Trophoblast cell (in vitro differentiated cells and primary cell): Measurements from ENCODE around the gene SEMA7A.
"Not testable (repeated sequence)": the region's sequence is repeated elsewhere in the genome, so short reads cannot be mapped to it uniquely, and the experiment has no call there.

Experiments used
- DNase-seq, 2 donors: peaks; one replicate each; pipeline ENCODE4 v3.0.0-alpha.2; 2016
- H2AFZ ChIP-seq: 2 replicates; pipeline ENCODE4 v1.6.1; 2013; ENCODE audit warnings: low read length, moderate library complexity, mild to moderate bottlenecking; ENCODE audit not compliant: insufficient read depth, poor library complexity
- H2AK5ac ChIP-seq: 2 replicates; pipeline ENCODE4 v1.6.1; 2013; ENCODE audit warnings: mild to moderate bottlenecking, low read length
- H2BK120ac ChIP-seq: 2 replicates; pipeline ENCODE4 v1.6.1; 2013; ENCODE audit warnings: low read length, mild to moderate bottlenecking, moderate library complexity; ENCODE audit not compliant: insufficient read depth, poor library complexity
- H2BK12ac ChIP-seq: 2 replicates; pipeline ENCODE4 v1.6.1; 2013; ENCODE audit warnings: mild to moderate bottlenecking, low read length, moderate library complexity
- H2BK5ac ChIP-seq: 2 replicates; pipeline ENCODE4 v1.6.1; 2013; ENCODE audit warnings: low read length, low read depth, moderate library complexity, mild to moderate bottlenecking; ENCODE audit not compliant: poor library complexity
- H3K14ac ChIP-seq: 2 replicates; pipeline ENCODE4 v1.6.1; 2013; ENCODE audit warnings: mild to moderate bottlenecking, low read length
- H3K18ac ChIP-seq: 2 replicates; pipeline ENCODE4 v1.6.1; 2013; ENCODE audit warnings: mild to moderate bottlenecking, low read length
- H3K23ac ChIP-seq: 2 replicates; pipeline ENCODE4 v1.6.1; 2013; ENCODE audit warnings: low read length
- H3K27ac ChIP-seq: 2 replicates; pipeline ENCODE4 v1.5.1; 2013; ENCODE audit warnings: low read depth, mild to moderate bottlenecking, inconsistent platforms, low read length, moderate library complexity
- H3K27me3 ChIP-seq: 2 replicates; pipeline ENCODE4 v1.6.1; 2013; ENCODE audit warnings: inconsistent platforms, mild to moderate bottlenecking, low read length, moderate library complexity; ENCODE audit not compliant: insufficient read depth
- H3K36me3 ChIP-seq, 2 experiments: 1 replicate in 1 of 2; 2 replicates in 1 of 2; pipeline ENCODE4 v1.6.1; 2013; ENCODE audit warnings: low read length in 2 of 2, mild to moderate bottlenecking in 2 of 2, moderate library complexity in 1 of 2; ENCODE audit not compliant: insufficient read depth in 2 of 2, control insufficient read depth in 1 of 2
- H3K4ac ChIP-seq: 2 replicates; pipeline ENCODE4 v1.6.1; 2013; ENCODE audit warnings: low read depth, mild to moderate bottlenecking, low read length, moderate library complexity
- H3K4me1 ChIP-seq, 2 experiments: 1 replicate in 1 of 2; 2 replicates in 1 of 2; pipeline ENCODE4 v1.6.1; 2013; ENCODE audit warnings: low read length in 2 of 2, mild to moderate bottlenecking in 2 of 2, moderate library complexity in 1 of 2; ENCODE audit not compliant: insufficient read depth in 2 of 2, control insufficient read depth in 1 of 2
- H3K4me2 ChIP-seq: 2 replicates; pipeline ENCODE4 v1.6.1; 2013; ENCODE audit warnings: inconsistent platforms, mild to moderate bottlenecking, low read length, moderate library complexity
- H3K4me3 ChIP-seq: 2 replicates; pipeline ENCODE4 v1.5.1; 2013; ENCODE audit warnings: mild to moderate bottlenecking, low read depth, low read length, inconsistent platforms
- H3K79me1 ChIP-seq: one replicate; pipeline ENCODE4 v1.6.1; 2013; ENCODE audit warnings: low read length
- H3K79me2 ChIP-seq: 2 replicates; pipeline ENCODE4 v1.6.1; 2013; ENCODE audit warnings: low read length, mild to moderate bottlenecking; ENCODE audit not compliant: control insufficient read depth, insufficient read depth, poor library complexity
- H3K9ac ChIP-seq: 2 replicates; pipeline ENCODE4 v1.6.1; 2013; ENCODE audit warnings: mild to moderate bottlenecking, low read length
- H3K9me3 ChIP-seq: 2 replicates; pipeline ENCODE4 v1.6.1; 2013; ENCODE audit warnings: low read depth, mild to moderate bottlenecking, control low read depth, inconsistent platforms, low read length; ENCODE audit not compliant: insufficient read depth
- H4K12ac ChIP-seq: 2 replicates; pipeline ENCODE4 v1.6.1; 2013; ENCODE audit warnings: low read depth, mild to moderate bottlenecking, low read length, moderate library complexity
- H4K8ac ChIP-seq: 2 replicates; pipeline ENCODE4 v1.6.1; 2013; ENCODE audit warnings: low read depth, mild to moderate bottlenecking, low read length, moderate library complexity
- H4K91ac ChIP-seq: one replicate; pipeline ENCODE4 v1.6.1; 2013; ENCODE audit warnings: low read depth, mild to moderate bottlenecking, low read length, moderate library complexity
- WGBS: extraction: QIAGEN DNeasy Blood & Tissue Kit; methylation state at CpG from one replicate; pipeline ENCODE4 v1.1.7; 2013; ENCODE audit warnings: missing lambda C conversion rate; ENCODE audit not compliant: insufficient read length, insufficient coverage; ENCODE audit errors: extremely low coverage; 5-methylcytosine and 5-hydroxymethylcytosine counted together

The SEMA7A gene

DNA sequence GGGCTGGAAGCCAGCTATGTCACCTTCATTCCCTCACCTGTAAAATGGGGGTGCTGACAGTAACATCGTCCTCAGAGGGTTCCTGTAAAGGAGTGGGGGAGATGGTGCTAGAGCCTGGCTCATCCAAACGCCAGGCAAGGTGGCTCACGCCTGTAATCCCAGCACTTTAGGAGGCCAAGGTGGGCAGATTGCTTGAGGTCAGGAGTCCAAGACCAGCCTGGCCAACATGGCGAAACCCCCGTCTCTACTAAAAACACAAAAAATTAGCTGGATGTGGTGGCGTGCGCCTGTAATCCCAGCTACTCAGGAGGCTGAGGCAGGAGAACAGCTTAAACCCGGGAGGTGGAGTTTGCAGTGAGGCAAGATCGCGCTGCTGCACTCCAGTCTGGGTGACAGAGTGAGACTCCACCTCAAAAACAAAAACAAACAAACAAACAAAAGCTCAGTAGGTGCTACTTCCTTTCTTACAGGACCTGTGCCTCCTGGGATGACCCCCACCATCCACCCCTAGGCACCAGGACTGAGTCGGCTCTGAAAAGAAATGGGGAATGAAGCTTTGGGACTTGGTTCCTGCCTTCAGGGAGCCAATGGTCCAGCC, 43.6 kb downstream of the SEMA7A start:
- Histone ChIP-seq H3K79me1 (peaks cover 53% of the 10 kb centered on the region), H4K8ac (peak overlapping the region; percentile 35), H3K18ac (peak overlapping the region; percentile 11), H3K4ac (peak overlapping the region; percentile 25), H2BK120ac (peak overlapping the region; percentile 89), H2AK5ac (peak overlapping the region; percentile 7), H3K14ac (peak overlapping the region; percentile 60), H4K12ac (peak overlapping the region; percentile 21), H2BK12ac (peak overlapping the region; percentile 30), H3K4me1 (peaks cover 53 to 57% of the 10 kb centered on the region in 2 experiments), H2BK5ac (peak overlapping the region; percentile 69), H3K79me2 (peaks cover 12% of the 10 kb centered on the region), H3K27ac (peak overlapping the region; percentile 89), H4K91ac (peak overlapping the region; percentile 91)
- H3K9ac ChIP-seq, H3K4me3 ChIP-seq, H3K9me3 ChIP-seq, H3K27me3 ChIP-seq, H3K36me3 ChIP-seq, H2AFZ ChIP-seq, H3K4me2 ChIP-seq, H3K23ac ChIP-seq: not testable (repeated sequence)
- peak in 1 of 2 donors; percentile 63 for DNase-seq
- WGBS: no CpG with 5 or more reads among the region's 11 CpGs

GRCh38 chr15:74389241-74390048, 44.3 kb downstream of the SEMA7A start:
- no CpG with 5 or more reads among the region's 20 CpGs for WGBS
- peak overlapping the region; percentile 60 for H3K14ac ChIP-seq
- no peaks in the 10 kb centered on the region for H3K27me3 ChIP-seq
- peak overlapping the region; percentile 91 for H4K91ac ChIP-seq
- H3K79me1 ChIP-seq: peaks cover 57% of the 10 kb centered on the region
- H3K4me2 ChIP-seq: no peak overlapping the region
- H2BK120ac ChIP-seq: peak overlapping the region; percentile 89
- H3K36me3 ChIP-seq: no peaks in the 10 kb centered on the region
- peak overlapping the region; percentile 35 for H4K8ac ChIP-seq
- H2AFZ ChIP-seq: no peak overlapping the region
- peaks cover 2% of the 10 kb centered on the region for H3K9me3 ChIP-seq
- H3K18ac ChIP-seq: peak overlapping the region; percentile 11
- H3K4ac ChIP-seq: peak overlapping the region; percentile 25
- peak overlapping the region; percentile 89 for H3K27ac ChIP-seq
- DNase-seq: peak; percentile 98 to 99
- H4K12ac ChIP-seq: peak overlapping the region; percentile 21
- peak overlapping the region; percentile 7 for H2AK5ac ChIP-seq
- no peak overlapping the region for H3K23ac ChIP-seq
- no peak overlapping the region for H3K9ac ChIP-seq
- peak overlapping the region; percentile 90 for H2BK5ac ChIP-seq
- peak overlapping the region; percentile 28 for H2BK12ac ChIP-seq
- no peak overlapping the region for H3K4me3 ChIP-seq
- peaks cover 12% of the 10 kb centered on the region for H3K79me2 ChIP-seq
- H3K4me1 ChIP-seq: peaks cover 57 to 64% of the 10 kb centered on the region in 2 experiments

- Histone ChIP-seq H4K91ac (peak overlapping the region; percentile 98), H2AK5ac (peak overlapping the region; percentile 93), H3K4me2 (no peak overlapping the region), H4K12ac (peak overlapping the region; percentile 40), H3K79me1 (peaks cover 64% of the 10 kb centered on the region), H3K14ac (peak overlapping the region; percentile 89), H3K27ac (peak overlapping the region; percentile 88), H3K4ac (peak overlapping the region; percentile 77), H2BK120ac (peak overlapping the region; percentile 98), H3K4me1 (peaks cover 66 to 73% of the 10 kb centered on the region in 2 experiments), H3K23ac (no peak overlapping the region), H2BK5ac (peak overlapping the region; percentile 90), H3K9me3 (peaks cover 2% of the 10 kb centered on the region), H2BK12ac (peak overlapping the region; percentile 97), H3K4me3 (no peak overlapping the region), H2AFZ (no peak overlapping the region), H3K9ac (no peak overlapping the region), H3K79me2 (peaks cover 15% of the 10 kb centered on the region), H3K18ac (peak overlapping the region; percentile 89), H4K8ac (peak overlapping the region; percentile 67), H3K27me3 (no peaks in the 10 kb centered on the region), H3K36me3 (no peaks in the 10 kb centered on the region)
- WGBS: no CpG with 5 or more reads among the region's 10 CpGs
- DNase-seq: no peak
These were observed 45.3 kb downstream of the SEMA7A start for GRCh38 chr15:74388363-74388951.

DNA sequence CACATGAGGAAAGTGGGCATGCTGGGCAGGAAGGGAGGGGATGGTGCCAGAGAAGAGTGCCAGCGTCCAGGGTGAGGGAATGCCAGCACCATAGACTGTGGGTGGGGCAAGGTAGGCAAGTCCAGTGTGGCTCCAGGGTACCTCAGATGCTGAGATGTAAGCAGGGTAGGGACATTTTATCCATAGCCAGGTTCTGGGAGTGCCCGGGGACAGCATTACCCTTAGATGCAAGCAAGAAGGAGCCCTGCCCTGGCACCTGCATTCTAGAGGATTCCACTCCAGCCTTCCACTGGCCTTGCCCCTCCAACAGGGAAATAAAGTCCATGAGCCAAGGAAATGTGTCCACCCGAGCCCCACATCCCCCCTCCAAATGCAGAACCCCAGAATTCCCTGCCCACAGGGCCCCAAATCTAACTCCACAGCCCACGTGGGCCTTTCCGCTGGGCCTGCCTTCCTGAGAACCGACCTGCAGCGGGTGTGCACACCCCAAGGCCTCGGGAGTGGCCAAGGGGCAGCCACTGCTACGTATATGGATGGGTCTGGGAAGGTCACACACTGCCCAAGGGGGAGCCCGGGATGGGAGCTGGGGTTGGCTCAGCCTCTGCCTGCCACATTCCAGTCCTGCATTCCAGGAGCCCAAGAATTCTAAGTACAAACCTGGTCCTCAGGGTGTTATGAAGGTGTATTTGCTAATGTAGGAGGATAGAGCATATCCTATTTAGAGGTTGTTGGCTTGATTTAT, 46.0 kb downstream of the SEMA7A start:
- peak overlapping the region; percentile 98 for H2AK5ac ChIP-seq

More for the DNA sequence above, 46.0 kb downstream of the SEMA7A start:
- Histone ChIP-seq H3K9ac (no peak overlapping the region), H3K18ac (peak overlapping the region; percentile 88), H3K4me1 (peaks cover 68 to 74% of the 10 kb centered on the region in 2 experiments), H3K23ac (no peak overlapping the region), H3K36me3 (no peaks in the 10 kb centered on the region), H3K4me3 (no peak overlapping the region), H3K27ac (peak overlapping the region; percentile 88), H4K8ac (peak overlapping the region; percentile 63), H4K91ac (peak overlapping the region; percentile 98), H3K9me3 (peaks cover 2% of the 10 kb centered on the region), H3K27me3 (no peaks in the 10 kb centered on the region), H2BK12ac (peak overlapping the region; percentile 86), H2BK5ac (peak overlapping the region; percentile 90), H2AFZ (peak overlapping the region; percentile 27), H2BK120ac (peak overlapping the region; percentile 96), H3K79me1 (peaks cover 70% of the 10 kb centered on the region), H3K79me2 (peaks cover 15% of the 10 kb centered on the region), H3K4me2 (no peak overlapping the region), H3K14ac (peak overlapping the region; percentile 94), H3K4ac (peak overlapping the region; percentile 66), H4K12ac (peak overlapping the region; percentile 45)
- peak in 1 of 2 donors; percentile 33 for DNase-seq
- WGBS: no CpG with 5 or more reads among the region's 10 CpGs
